Measurements from ENCODE around the gene BBIP1.

The BBIP1 gene

GRCh38 chr10:110918643-110919348 lies at the start of gene BBIP1:
Gene BBIP1, minus strand, starts transcription at chr10:110919180. Its CDS starts 1,023 bp downstream, at chr10:110918157.
- no peak for DNase-seq

GRCh38 chr10:110967645-110968044 lies 48.7 kb upstream of the BBIP1 start:
- no peak for DNase-seq

- no peak for DNase-seq
These were observed 48.1 kb upstream of the BBIP1 start for GRCh38 chr10:110967009-110967630.

GRCh38 chr10:110966146-110966545 lies 47.2 kb upstream of the BBIP1 start:
- DNase-seq = no peak

- no peak for DNase-seq
These were observed 46.2 kb upstream of the BBIP1 start for GRCh38 chr10:110965216-110965615.

- DNase-seq = no peak
These were observed 45.7 kb upstream of the BBIP1 start for GRCh38 chr10:110964681-110965080.

- no peak for DNase-seq
These were observed 44.2 kb upstream of the BBIP1 start for GRCh38 chr10:110963162-110963561.

- no peak for DNase-seq
These were observed 43.5 kb upstream of the BBIP1 start for GRCh38 chr10:110962443-110962842.

- no peak for DNase-seq
These were observed 41.3 kb upstream of the BBIP1 start for GRCh38 chr10:110960333-110960712.

- DNase-seq = no peak
These were observed 40.7 kb upstream of the BBIP1 start for GRCh38 chr10:110959379-110960332.

GRCh38 chr10:110957606-110958005 lies 38.6 kb upstream of the BBIP1 start:
- DNase-seq = no peak

- no peak for DNase-seq
These were observed 32.4 kb upstream of the BBIP1 start for GRCh38 chr10:110951381-110951780.

- DNase-seq = no peak
These were observed 28.1 kb upstream of the BBIP1 start for GRCh38 chr10:110947061-110947595.

GRCh38 chr10:110946496-110946895 lies 27.5 kb upstream of the BBIP1 start:
- no peak for DNase-seq

- DNase-seq = no peak
These were observed 25.9 kb upstream of the BBIP1 start for GRCh38 chr10:110944792-110945396.

- no peak for DNase-seq
These were observed 20.4 kb upstream of the BBIP1 start for GRCh38 chr10:110939419-110939818.

- no peak for DNase-seq
These were observed 17.8 kb upstream of the BBIP1 start for GRCh38 chr10:110936757-110937156.

- no peak for DNase-seq
These were observed 13.7 kb upstream of the BBIP1 start for GRCh38 chr10:110932505-110933180.

- no peak for DNase-seq
These were observed 12.9 kb upstream of the BBIP1 start for GRCh38 chr10:110931769-110932381.

GRCh38 chr10:110927461-110927860 lies 8.5 kb upstream of the BBIP1 start:
- DNase-seq = no peak

GRCh38 chr10:110923856-110924493 lies 5.0 kb upstream of the BBIP1 start:
- no peak for DNase-seq
